DOHH2 (cell line): ENCODE results near the gene PRRG4.

Experiments
- EZH2phosphoT487 ChIP-seq: fragments of 200-600 bp; sonication (generic); IDR thresholded peaks from 2 replicates; pipeline ENCODE4 v1.6.1; 2017; ENCODE audit warnings: borderline replicate concordance, mild to moderate bottlenecking, antibody characterized with exemption, low read length, moderate library complexity, mixed read lengths
- TF ChIP-seq, protein P1 (sequence below): fragments of 200-600 bp; sonication (generic); IDR thresholded peaks from one replicate; pipeline ENCODE4 v1.5.1; 2014; ENCODE audit warnings: antibody characterized with exemption, mild to moderate bottlenecking, low read depth, low read length; ENCODE audit not compliant: poor library complexity, severe bottlenecking

GRCh38 chr11:32796425-32796824, 33.3 kb upstream of the PRRG4 start:
- TF ChIP-seq, protein P1, sequence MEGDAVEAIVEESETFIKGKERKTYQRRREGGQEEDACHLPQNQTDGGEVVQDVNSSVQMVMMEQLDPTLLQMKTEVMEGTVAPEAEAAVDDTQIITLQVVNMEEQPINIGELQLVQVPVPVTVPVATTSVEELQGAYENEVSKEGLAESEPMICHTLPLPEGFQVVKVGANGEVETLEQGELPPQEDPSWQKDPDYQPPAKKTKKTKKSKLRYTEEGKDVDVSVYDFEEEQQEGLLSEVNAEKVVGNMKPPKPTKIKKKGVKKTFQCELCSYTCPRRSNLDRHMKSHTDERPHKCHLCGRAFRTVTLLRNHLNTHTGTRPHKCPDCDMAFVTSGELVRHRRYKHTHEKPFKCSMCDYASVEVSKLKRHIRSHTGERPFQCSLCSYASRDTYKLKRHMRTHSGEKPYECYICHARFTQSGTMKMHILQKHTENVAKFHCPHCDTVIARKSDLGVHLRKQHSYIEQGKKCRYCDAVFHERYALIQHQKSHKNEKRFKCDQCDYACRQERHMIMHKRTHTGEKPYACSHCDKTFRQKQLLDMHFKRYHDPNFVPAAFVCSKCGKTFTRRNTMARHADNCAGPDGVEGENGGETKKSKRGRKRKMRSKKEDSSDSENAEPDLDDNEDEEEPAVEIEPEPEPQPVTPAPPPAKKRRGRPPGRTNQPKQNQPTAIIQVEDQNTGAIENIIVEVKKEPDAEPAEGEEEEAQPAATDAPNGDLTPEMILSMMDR, result no peak
- no peak for TF ChIP-seq EZH2phosphoT487
